GM08714 (cell line): ENCODE results near the gene TMEM256.
A peak's percentile ranks its signal among the peaks of the same experiment; 100 is the strongest.

ENCODE experiments used
- H3K4me3 ChIP-seq: fragments of 200-500 bp; sonication (Bioruptor generic); 2 replicates; pipeline ENCODE4 v1.5.1; 2014; ENCODE audit warnings: mild to moderate bottlenecking, low read length, inconsistent platforms
- ZNF274 ChIP-seq: IDR thresholded peaks from 2 replicates; pipeline ENCODE4 v1.6.1; 2012; ENCODE audit warnings: mild to moderate bottlenecking, low read depth, low read length

Gene TMEM256

GRCh38 chr17:7437950-7438614 is 34.2 kb upstream of the TMEM256 start:
- no peak for TF ChIP-seq ZNF274
- peak overlapping the region; percentile 3; the same call in 1 of the 2 replicates for H3K4me3 ChIP-seq

GRCh38 chr17:7437369-7437863 is 33.5 kb upstream of the TMEM256 start:
- H3K4me3 ChIP-seq = no peak overlapping the region; the same call in 1 of the 2 replicates
- TF ChIP-seq ZNF274 = no peak

GRCh38 chr17:7436556-7437368 is 32.9 kb upstream of the TMEM256 start:
- no peak for TF ChIP-seq ZNF274
- H3K4me3 ChIP-seq = peak overlapping the region; percentile 61; the same call in 1 of the 2 replicates

- no peak for TF ChIP-seq ZNF274
Measured at GRCh38 chr17:7435676-7436555, 32.0 kb upstream of the TMEM256 start.

GRCh38 chr17:7432296-7432695 is 28.4 kb upstream of the TMEM256 start:
- H3K4me3 ChIP-seq = no peak overlapping the region
- no peak for TF ChIP-seq ZNF274

More at GRCh38 chr17:7435676-7436555, 32.0 kb upstream of the TMEM256 start:
- peak overlapping the region; percentile 61 for H3K4me3 ChIP-seq

GRCh38 chr17:7431231-7431630 is 27.3 kb upstream of the TMEM256 start:
- no peak overlapping the region for H3K4me3 ChIP-seq
- TF ChIP-seq ZNF274 = no peak

- no peak for TF ChIP-seq ZNF274
Measured at GRCh38 chr17:7429722-7430121, 25.8 kb upstream of the TMEM256 start.

GRCh38 chr17:7428557-7428956 is 24.7 kb upstream of the TMEM256 start, which contains the start of gene SPEM3:
TSS of gene SPEM3 (plus strand) at chr17:7428857. CDS start at chr17:7428903, 46 bp downstream.
- no peak for TF ChIP-seq ZNF274
- H3K4me3 ChIP-seq = no peak within 1 kb of the TSS

More at GRCh38 chr17:7429722-7430121, 25.8 kb upstream of the TMEM256 start:
- no peak overlapping the region for H3K4me3 ChIP-seq

GRCh38 chr17:7427549-7427948 is 23.7 kb upstream of the TMEM256 start:
- no peak overlapping the region for H3K4me3 ChIP-seq
- TF ChIP-seq ZNF274 = no peak

GRCh38 chr17:7426896-7427489 is 23.1 kb upstream of the TMEM256 start:
- H3K4me3 ChIP-seq = no peak overlapping the region
- no peak for TF ChIP-seq ZNF274

GRCh38 chr17:7426203-7426863 is 22.4 kb upstream of the TMEM256 start:
- no peak overlapping the region for H3K4me3 ChIP-seq
- no peak for TF ChIP-seq ZNF274

GRCh38 chr17:7425756-7426155 is 21.9 kb upstream of the TMEM256 start:
- H3K4me3 ChIP-seq = no peak overlapping the region
- no peak for TF ChIP-seq ZNF274

- no peak within 1 kb of the TSS for H3K4me3 ChIP-seq
- TF ChIP-seq ZNF274 = no peak
Measured at GRCh38 chr17:7425316-7425715, 21.4 kb upstream of the TMEM256 start, which contains the start of gene SPEM2. TSS of gene SPEM2 (plus strand) at chr17:7425616. CDS start at chr17:7425689, 73 bp downstream.
